Measurements from ENCODE around the gene WDR5B. TPM values are rescaled to one million over a fixed set of nuclear protein-coding genes. Genes with fewer than 3 reads are reported as not detected.
"Not testable (repeated sequence)": the region's sequence is repeated elsewhere in the genome, so short reads cannot be mapped to it uniquely, and the experiment has no call there.

The WDR5B gene
- total RNA-seq, 2 donors from 2014 or later, result 3.8 to 6.2 TPM

- peaks cover 10% of the 10 kb centered on the region for H3K36me3 ChIP-seq
- no peak for ATAC-seq (ENCODE audit: insufficient number of reproducible peaks, low FRiP score, low read depth)
- no peak for TF ChIP-seq CTCF (IDR thresholded peaks at IDR 0.05)
- no peak overlapping the region for H3K4me3 ChIP-seq
- H3K27me3 ChIP-seq (replicated peaks; ENCODE audit: insufficient read depth), result no peaks in the 10 kb centered on the region
- no peak overlapping the region for H3K27ac ChIP-seq
- no peaks in the 10 kb centered on the region for H3K4me1 ChIP-seq (ENCODE audit: control insufficient read depth in 1 of 2, low read depth in 2 of 2)
- DNase-seq (ENCODE audit: low spot score), result no peak
- no peaks in the 10 kb centered on the region for H3K9me3 ChIP-seq
Observed at GRCh38 chr3:122366379-122366749, 49.5 kb downstream of the WDR5B start.

- H3K36me3 ChIP-seq, result peaks cover 10% of the 10 kb centered on the region
- not testable (repeated sequence) for H3K4me3 ChIP-seq; H3K27me3 ChIP-seq (replicated peaks; ENCODE audit: insufficient read depth); DNase-seq (ENCODE audit: low spot score); H3K4me1 ChIP-seq (ENCODE audit: control insufficient read depth in 1 of 2, low read depth in 2 of 2); ATAC-seq (ENCODE audit: insufficient number of reproducible peaks, low FRiP score, low read depth); H3K9me3 ChIP-seq; H3K27ac ChIP-seq
Observed at GRCh38 chr3:122365582-122366378, 50.1 kb downstream of the WDR5B start.

- Histone ChIP-seq H3K27me3 (replicated peaks; ENCODE audit: insufficient read depth) (no peaks in the 10 kb centered on the region), H3K4me1 (ENCODE audit: control insufficient read depth in 1 of 2, low read depth in 2 of 2) (no peaks in the 10 kb centered on the region), H3K4me3 (no peak overlapping the region), H3K9me3 (no peaks in the 10 kb centered on the region), H3K36me3 (peaks cover 10% of the 10 kb centered on the region), H3K27ac (no peak overlapping the region)
- TF ChIP-seq CTCF (IDR thresholded peaks at IDR 0.05), result no peak
- no peak for ATAC-seq (ENCODE audit: insufficient number of reproducible peaks, low FRiP score, low read depth)
- DNase-seq (ENCODE audit: low spot score), result no peak
Observed at GRCh38 chr3:122365073-122365472, 50.8 kb downstream of the WDR5B start.

- Histone ChIP-seq H3K4me3 (no peak overlapping the region), H3K27ac (no peak overlapping the region), H3K27me3 (replicated peaks; ENCODE audit: insufficient read depth) (no peaks in the 10 kb centered on the region), H3K4me1 (ENCODE audit: control insufficient read depth in 1 of 2, low read depth in 2 of 2) (no peaks in the 10 kb centered on the region), H3K36me3 (peaks cover 7% of the 10 kb centered on the region), H3K9me3 (no peaks in the 10 kb centered on the region)
- DNase-seq (ENCODE audit: low spot score) (no peak), ATAC-seq (ENCODE audit: insufficient number of reproducible peaks, low FRiP score, low read depth) (no peak)
- no peak for TF ChIP-seq CTCF (IDR thresholded peaks at IDR 0.05)
Observed at GRCh38 chr3:122364490-122364889, 51.4 kb downstream of the WDR5B start.

Other genes starting within 250 kb of the WDR5B start
- gene CASR, start 232.4 kb downstream of the WDR5B start, total RNA-seq, result not detected
- 10 to 100 TPM in 1 of 2 donors, not detected in 1; 12.3 TPM for gene CSTA, start 90.8 kb downstream of the WDR5B start, total RNA-seq
- gene MIX23, start 32.8 kb downstream of the WDR5B start, total RNA-seq, result 10 to 100 TPM; 10.7 to 13.4 TPM
- gene FAM162A, start 31.9 kb downstream of the WDR5B start, total RNA-seq, result 1 to 10 TPM; 7.1 to 8.0 TPM
- 10 to 100 TPM; 30.7 to 59.2 TPM for gene KPNA1, start 98.9 kb upstream of the WDR5B start, total RNA-seq
- 10 to 100 TPM; 31.8 to 38.0 TPM for gene PARP9, start 148.2 kb upstream of the WDR5B start, total RNA-seq
- 10 to 100 TPM; 16.2 to 31.5 TPM for gene DTX3L, start 148.3 kb upstream of the WDR5B start, total RNA-seq
- gene PARP15, start 161.6 kb upstream of the WDR5B start, total RNA-seq, result 1 to 10 TPM; 4.0 to 4.1 TPM